H1 (cell line): ENCODE data around the gene ETDB. TPM values are rescaled to one million over a fixed set of nuclear protein-coding genes. Genes with fewer than 3 reads are reported as not detected.
"Not testable (repeated sequence)": the region's sequence is repeated elsewhere in the genome, so short reads cannot be mapped to it uniquely, and the experiment has no call there.

Experiments used
- CTCF ChIA-PET: fragments of 300-600 bp; sonication (Branson Sonifier 250); formaldehyde crosslinking; loops from one replicate; lab custom pipeline; 2021; ENCODE audit not compliant: partially characterized antibody; lab: Charles Lee
- POLR2A ChIA-PET: fragments of 300-600 bp; sonication (Branson Sonifier 250); formaldehyde crosslinking; loops from one replicate; lab custom pipeline; 2021; ENCODE audit warnings: inconsistent platforms; ENCODE audit not compliant: partially characterized antibody; lab: Charles Lee
- DNase-seq, 2 experiments: peaks; one replicate each; pipeline versions ENCODE4 v3.0.0 to v3.0.0-alpha.2; 2010 to 2022; ENCODE audit warnings: low spot score in 2 of 2, low read depth in 1 of 2, mixed read lengths in 1 of 2
- FAIRE-seq: peaks from 2 replicates; lab custom pipeline; 2011; peaks lifted over from hg19 to GRCh38; lab: Jason Lieb, UNC
- H2AFZ ChIP-seq: 2 replicates; pipeline ENCODE4 v1.8.1; 2012; ENCODE audit warnings: low read length, inconsistent platforms
- H2AK5ac ChIP-seq: 2 replicates; pipeline ENCODE4 v1.6.1; 2013; ENCODE audit warnings: low read depth, low read length
- H2BK120ac ChIP-seq: replicated peaks from 2 replicates; pipeline ENCODE3; 2013; ENCODE audit warnings: low read depth, low read length, inconsistent platforms
- H2BK12ac ChIP-seq: 2 replicates; pipeline ENCODE4 v1.6.1; 2013; ENCODE audit warnings: low read depth, low read length
- H2BK15ac ChIP-seq: 2 replicates; pipeline ENCODE4 v1.6.1; 2013; ENCODE audit warnings: low read length
- H2BK20ac ChIP-seq: 2 replicates; pipeline ENCODE4 v1.6.1; 2013; ENCODE audit warnings: low read length
- H2BK5ac ChIP-seq: 2 replicates; pipeline ENCODE4 v1.6.1; 2013; ENCODE audit warnings: low read depth, low read length
- H3K14ac ChIP-seq: 2 replicates; pipeline ENCODE4 v1.6.1; 2013; ENCODE audit warnings: inconsistent platforms; ENCODE audit not compliant: insufficient read length
- H3K18ac ChIP-seq: 2 replicates; pipeline ENCODE4 v1.6.1; 2013; ENCODE audit warnings: low read length; ENCODE audit errors: extremely low read depth
- H3K23ac ChIP-seq: 2 replicates; pipeline ENCODE4 v1.6.1; 2013; ENCODE audit warnings: inconsistent platforms; ENCODE audit not compliant: insufficient read length
- H3K23me2 ChIP-seq: 2 replicates; pipeline ENCODE4 v1.6.1; 2013; ENCODE audit warnings: low read depth, low read length
- H3K27ac ChIP-seq: 2 replicates; pipeline ENCODE4 v1.6.1; 2011; ENCODE audit warnings: low read depth, low read length, inconsistent platforms
- H3K27me3 ChIP-seq, 4 experiments: replicated peaks in 1 of 4; 1 replicate in 1 of 4; 2 replicates in 3 of 4; pipeline versions ENCODE4 v1.6.1 to v1.8.1; 2011 to 2013; ENCODE audit warnings: low read length in 3 of 4, mild to moderate bottlenecking in 3 of 4, inconsistent platforms in 2 of 4, mixed read lengths in 2 of 4, moderate library complexity in 1 of 4; ENCODE audit not compliant: control insufficient read depth in 3 of 4, insufficient read depth in 3 of 4; ENCODE audit errors: extremely low read depth in 1 of 4
- H3K36me3 ChIP-seq, 4 experiments: 2 replicates each; pipeline versions ENCODE4 v1.6.1 to v1.8.1; 2011 to 2013; ENCODE audit warnings: mild to moderate bottlenecking in 4 of 4, low read length in 3 of 4, moderate library complexity in 2 of 4, control low read depth in 1 of 4, inconsistent platforms in 1 of 4; ENCODE audit not compliant: insufficient read depth in 4 of 4, control insufficient read depth in 2 of 4
- H3K4ac ChIP-seq: replicated peaks from 2 replicates; pipeline ENCODE3; 2013; ENCODE audit warnings: low read length, low read depth, mixed read lengths, inconsistent platforms; ENCODE audit not compliant: insufficient read length
- H3K4me1 ChIP-seq, 4 experiments: replicated peaks in 1 of 4; 1 replicate in 1 of 4; 2 replicates in 3 of 4; pipeline versions ENCODE4 v1.6.1 to v1.8.1; 2011 to 2013; ENCODE audit warnings: low read length in 3 of 4, inconsistent platforms in 2 of 4, mixed read lengths in 1 of 4; ENCODE audit not compliant: insufficient read depth in 4 of 4, control insufficient read depth in 3 of 4
- H3K4me2 ChIP-seq, 2 experiments: 2 replicates each; pipeline versions ENCODE4 v1.6.1 to v1.8.1; 2011 to 2013; ENCODE audit warnings: low read depth in 2 of 2, low read length in 2 of 2, control low read depth in 1 of 2, inconsistent platforms in 1 of 2, mild to moderate bottlenecking in 1 of 2; ENCODE audit not compliant: insufficient read depth in 1 of 2
- H3K4me3 ChIP-seq, 4 experiments: fragments of 200-600, 300-600 bp in 1 of 4; sonication (generic), shearing (Covaris generic), sonication (Bioruptor Twin) in 1 of 4; 2 replicates each; pipeline versions ENCODE4 v1.5.1 to v1.8.1; 2011 to 2016; ENCODE audit warnings: low read length in 4 of 4, low read depth in 3 of 4, control low read depth in 2 of 4, inconsistent platforms in 2 of 4, mild to moderate bottlenecking in 2 of 4, mixed read lengths in 1 of 4, moderate library complexity in 1 of 4; ENCODE audit not compliant: insufficient read depth in 2 of 4; ENCODE audit errors: extremely low read depth in 1 of 4
- H3K56ac ChIP-seq: replicated peaks from 2 replicates; pipeline ENCODE3; 2013; ENCODE audit warnings: low read depth, mild to moderate bottlenecking, mixed read lengths, low read length, inconsistent platforms; ENCODE audit not compliant: insufficient read length
- H3K79me1 ChIP-seq: 2 replicates; pipeline ENCODE4 v1.6.1; 2013; ENCODE audit warnings: low read depth, low read length, control low read depth
- H3K79me2 ChIP-seq, 2 experiments: 2 replicates each; pipeline versions ENCODE4 v1.6.1 to v1.8.1; 2012 to 2013; ENCODE audit warnings: low read length in 2 of 2, mild to moderate bottlenecking in 2 of 2, inconsistent platforms in 1 of 2; ENCODE audit not compliant: insufficient read depth in 2 of 2, control insufficient read depth in 1 of 2
- H3K9ac ChIP-seq, 4 experiments: replicated peaks in 1 of 4; 1 replicate in 1 of 4; 2 replicates in 3 of 4; pipeline versions ENCODE4 v1.6.1 to v1.8.1; 2011 to 2013; ENCODE audit warnings: low read depth in 3 of 4, low read length in 3 of 4, control low read depth in 2 of 4, mild to moderate bottlenecking in 2 of 4, moderate library complexity in 2 of 4, inconsistent platforms in 1 of 4; ENCODE audit errors: extremely low read depth in 1 of 4
- H3K9me3 ChIP-seq, 2 experiments: 2 replicates each; pipeline versions ENCODE4 v1.6.1 to v1.8.1; 2012 to 2013; ENCODE audit warnings: mild to moderate bottlenecking in 2 of 2, moderate library complexity in 2 of 2, control low read depth in 1 of 2, inconsistent platforms in 1 of 2, low read depth in 1 of 2, low read length in 1 of 2, mixed read lengths in 1 of 2; ENCODE audit not compliant: insufficient read depth in 2 of 2
- H4K20me1 ChIP-seq, 2 experiments: replicated peaks in 1 of 2; 2 replicates each; pipeline versions ENCODE3 to v1.8.1; 2011 to 2013; ENCODE audit warnings: inconsistent platforms in 2 of 2, low read length in 2 of 2, mild to moderate bottlenecking in 1 of 2; ENCODE audit not compliant: insufficient read depth in 2 of 2, control insufficient read depth in 1 of 2
- H4K5ac ChIP-seq: 2 replicates; pipeline ENCODE4 v1.6.1; 2013; ENCODE audit warnings: low read length, low read depth, mixed read lengths, inconsistent platforms; ENCODE audit not compliant: insufficient read length
- H4K8ac ChIP-seq: 2 replicates; pipeline ENCODE4 v1.8.0; 2013; ENCODE audit warnings: mild to moderate bottlenecking, moderate library complexity, low read length, inconsistent platforms; ENCODE audit not compliant: insufficient read depth; ENCODE audit errors: extremely low read depth
- H4K91ac ChIP-seq: replicated peaks from 2 replicates; pipeline ENCODE3; 2013; ENCODE audit warnings: low read length, mixed read lengths, inconsistent platforms; ENCODE audit not compliant: insufficient read length
- WGBS, 2 experiments: shearing (Covaris generic) in 1 of 2; methylation state at CpG; one replicate each; pipeline versions ENCODE4 v1.1.6 to v1.1.7; 2013 to 2015; ENCODE audit warnings: low lambda C conversion rate in 2 of 2, mixed read lengths in 2 of 2, inconsistent platforms in 1 of 2, low coverage in 1 of 2, missing lambda C conversion rate in 1 of 2; ENCODE audit not compliant: insufficient replicate concordance in 2 of 2, insufficient coverage in 1 of 2, insufficient read length in 1 of 2; ENCODE audit errors: extremely low coverage in 1 of 2, missing lambda C conversion rate in 1 of 2; 5-methylcytosine and 5-hydroxymethylcytosine counted together
- polyA plus RNA-seq, 7 experiments: library from polyadenylated mRNA; depleted of rRNA in 3 of 7; stranded (reverse) in 5 of 7; unstranded in 2 of 7; fragments of >200 nt in 5 of 7; fragments of 200-250 nt in 2 of 7; gene quantifications; 1 replicate in 5 of 7; 2 replicates in 1 of 7; 4 replicates in 1 of 7; pipeline versions ENCODE4 v1.2.1 to v1.2.3, GENCODE V29; 2011 to 2013; ENCODE audit warnings: missing spikeins in 2 of 7, mixed read lengths in 2 of 7
- total RNA-seq: library from RNA; stranded (reverse); fragmentation: NEBNext Ultra II Directional; extraction: Animal tissue kit (Norgen Biotek cat#: 25700); gene quantifications from 2 replicates; pipeline ENCODE4 v1.2.1, GENCODE V29; 2021

Gene ETDB
- total and polyA plus RNA-seq, 2 of the 8 experiments (the other 6 are each of a cell fraction or from before 2014, with no cell fraction given), result not detected

DNA sequence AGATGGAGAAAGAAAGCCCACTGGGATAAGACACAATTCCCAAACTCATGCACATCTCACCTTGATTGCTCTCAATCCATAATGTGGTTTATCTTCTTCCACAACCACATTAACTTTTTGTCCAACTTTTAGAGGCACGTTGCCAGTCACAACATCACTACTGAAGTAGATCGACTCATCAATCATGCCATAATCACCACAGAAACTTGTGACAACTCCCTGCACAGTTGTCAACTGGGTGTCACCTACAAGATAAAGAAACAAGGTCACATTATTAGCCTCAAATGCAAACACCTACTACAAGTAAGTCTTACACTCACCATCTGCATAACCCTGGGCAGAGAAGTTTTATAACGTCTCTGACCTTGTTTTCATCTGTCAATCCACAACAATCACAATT lies 49.2 kb upstream of the ETDB start:
- H3K79me2 ChIP-seq, H3K27ac ChIP-seq, H3K14ac ChIP-seq, H3K4me3 ChIP-seq, H4K8ac ChIP-seq, H4K5ac ChIP-seq, H3K36me3 ChIP-seq, H2AFZ ChIP-seq, H3K4ac ChIP-seq, H2AK5ac ChIP-seq, FAIRE-seq, H3K79me1 ChIP-seq, H2BK15ac ChIP-seq, H3K4me1 ChIP-seq, H3K9ac ChIP-seq, H3K56ac ChIP-seq, H2BK20ac ChIP-seq, H2BK12ac ChIP-seq, H3K23me2 ChIP-seq, H4K20me1 ChIP-seq, CTCF ChIA-PET, H2BK5ac ChIP-seq, H3K9me3 ChIP-seq, H2BK120ac ChIP-seq, H3K18ac ChIP-seq, H3K27me3 ChIP-seq, H3K23ac ChIP-seq, H3K4me2 ChIP-seq, DNase-seq, POLR2A ChIA-PET, H4K91ac ChIP-seq: not testable (repeated sequence)
- 92% methylated on average over 2 of the region's 3 CpGs; no CpG with 5 or more reads in 1 of the 2 experiments for WGBS, 2 experiments
